ENCODE results near the gene MAP7D3. TPM values are rescaled to one million over a fixed set of nuclear protein-coding genes. Genes with fewer than 3 reads are reported as not detected.
"Not testable (repeated sequence)": the region's sequence is repeated elsewhere in the genome, so short reads cannot be mapped to it uniquely, and the experiment has no call there.

The MAP7D3 gene
- total RNA-seq, 1 experiment from 2014 or later: 15.0 TPM

DNA sequence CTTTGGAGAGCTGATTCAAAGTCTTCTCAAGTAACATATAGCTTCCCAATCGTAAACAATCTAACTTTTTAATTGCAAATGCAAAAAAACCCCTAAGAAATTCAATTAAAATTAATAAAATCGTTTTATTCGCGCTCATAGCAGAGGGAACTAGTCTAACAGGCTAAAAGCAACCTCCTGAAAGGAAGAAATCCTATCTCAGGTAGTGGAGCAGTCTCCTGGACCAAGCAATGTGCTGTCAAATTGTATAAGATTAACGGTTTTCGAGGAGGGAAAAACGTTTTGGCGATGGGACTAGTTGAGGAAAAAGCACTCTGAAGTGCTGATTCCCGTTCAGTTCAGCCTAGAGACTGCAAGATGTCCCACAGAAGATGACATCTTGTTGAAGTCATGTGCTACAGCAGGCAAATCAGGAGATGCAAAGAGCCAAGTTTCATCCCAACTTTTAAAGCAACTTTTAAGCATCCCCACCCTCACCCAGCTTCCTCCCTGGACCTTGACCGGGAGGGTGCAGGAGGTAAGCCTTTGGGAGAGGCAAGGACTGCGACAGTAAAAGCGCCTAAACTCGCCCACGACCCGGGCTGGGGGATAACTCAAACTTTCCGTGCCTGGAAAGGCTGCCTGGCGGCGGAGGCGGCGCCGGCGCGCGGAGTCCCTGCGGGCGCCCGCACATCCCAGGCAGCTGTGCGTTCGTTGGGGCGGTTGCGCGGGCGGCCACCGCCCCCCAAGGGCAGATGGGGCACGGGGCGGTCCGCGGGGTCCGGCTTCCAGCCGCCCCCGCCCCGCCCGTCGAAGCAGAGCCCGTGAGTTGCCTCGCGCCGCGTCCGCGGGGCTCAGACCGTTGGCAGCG, 784 bp downstream of the MAP7D3 start:
- DNase-seq (ENCODE audit: low read depth, low spot score): no peak

DNA sequence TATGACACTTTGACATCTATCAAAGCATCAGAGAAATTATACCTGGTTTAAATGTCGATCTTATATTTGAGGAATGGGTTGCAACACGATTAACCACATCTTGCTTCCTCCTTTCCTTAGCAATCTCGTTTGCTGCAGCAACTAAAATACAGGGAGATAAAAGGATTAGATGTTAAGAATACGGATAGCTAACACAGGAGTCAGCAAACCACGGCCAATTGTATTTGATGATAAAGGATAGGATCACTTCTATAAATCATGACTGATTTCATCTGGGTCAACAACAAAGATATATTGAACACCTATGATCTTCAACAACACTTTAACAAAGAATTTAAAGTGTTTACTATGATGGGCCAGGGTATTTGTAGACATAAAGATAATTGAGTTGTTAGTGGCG, 5.0 kb downstream of the MAP7D3 start:
- BruUV-seq (replicated peaks): no TSS peak
- H3K36me3 ChIP-seq (ENCODE audit: control insufficient read depth in 1 of 2, insufficient read depth in 2 of 2, low read length in 2 of 2): peaks cover 0 to 5% of the 10 kb centered on the region in 2 experiments; a peak in 2 of 4 replicates
- no peaks in the 10 kb centered on the region for H4K20me1 ChIP-seq (ENCODE audit: insufficient read depth)
- peaks cover 33% of the 10 kb centered on the region for H3K79me2 ChIP-seq (ENCODE audit: insufficient read depth, low read length)
- H3K27me3 ChIP-seq (ENCODE audit: insufficient read depth, low read length): no peaks in the 10 kb centered on the region
- no peak overlapping the region for H3K9ac ChIP-seq (ENCODE audit: low read length)
- no peaks in the 10 kb centered on the region for H3K9me3 ChIP-seq (ENCODE audit: control insufficient read depth in 1 of 2, insufficient read depth in 1 of 2, low read depth in 1 of 2, low read length in 2 of 2)
- no peak overlapping the region for H2AFZ ChIP-seq (ENCODE audit: low read depth, low read length, poor library complexity, severe bottlenecking)
- no peaks in the 10 kb centered on the region for H3K9me2 ChIP-seq (ENCODE audit: insufficient read depth)
- no peak overlapping the region for H3K27ac ChIP-seq (ENCODE audit: low read depth, low read length)
- peaks cover 0 to 7% of the 10 kb centered on the region in 2 experiments; a peak in 2 of 4 replicates for H3K4me1 ChIP-seq (ENCODE audit: control insufficient read depth in 1 of 2, insufficient read depth in 2 of 2, low read length in 2 of 2)
- intact Hi-C loops (cut with micrococcal nuclease): no loop called here
- CTCF ChIA-PET: no interaction called here
- H3K4me3 ChIP-seq (replicated peaks in 1 of 2; ENCODE audit: low read depth in 1 of 2, low read length in 2 of 2): no peak overlapping the region
- TF ChIP-seq, protein P1, sequence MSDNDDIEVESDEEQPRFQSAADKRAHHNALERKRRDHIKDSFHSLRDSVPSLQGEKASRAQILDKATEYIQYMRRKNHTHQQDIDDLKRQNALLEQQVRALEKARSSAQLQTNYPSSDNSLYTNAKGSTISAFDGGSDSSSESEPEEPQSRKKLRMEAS (IDR thresholded peaks at IDR 0.05): no peak
- no peak for TF ChIP-seq JUND (IDR thresholded peaks at IDR 0.05)
- TF ChIP-seq, protein P2, sequence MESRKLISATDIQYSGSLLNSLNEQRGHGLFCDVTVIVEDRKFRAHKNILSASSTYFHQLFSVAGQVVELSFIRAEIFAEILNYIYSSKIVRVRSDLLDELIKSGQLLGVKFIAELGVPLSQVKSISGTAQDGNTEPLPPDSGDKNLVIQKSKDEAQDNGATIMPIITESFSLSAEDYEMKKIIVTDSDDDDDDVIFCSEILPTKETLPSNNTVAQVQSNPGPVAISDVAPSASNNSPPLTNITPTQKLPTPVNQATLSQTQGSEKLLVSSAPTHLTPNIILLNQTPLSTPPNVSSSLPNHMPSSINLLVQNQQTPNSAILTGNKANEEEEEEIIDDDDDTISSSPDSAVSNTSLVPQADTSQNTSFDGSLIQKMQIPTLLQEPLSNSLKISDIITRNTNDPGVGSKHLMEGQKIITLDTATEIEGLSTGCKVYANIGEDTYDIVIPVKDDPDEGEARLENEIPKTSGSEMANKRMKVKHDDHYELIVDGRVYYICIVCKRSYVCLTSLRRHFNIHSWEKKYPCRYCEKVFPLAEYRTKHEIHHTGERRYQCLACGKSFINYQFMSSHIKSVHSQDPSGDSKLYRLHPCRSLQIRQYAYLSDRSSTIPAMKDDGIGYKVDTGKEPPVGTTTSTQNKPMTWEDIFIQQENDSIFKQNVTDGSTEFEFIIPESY (IDR thresholded peaks at IDR 0.05; ENCODE audit: extremely low read depth, insufficient replicate concordance, low read length): no peak
- RAD21 ChIA-PET (ENCODE audit: low non-redundant PET in 1 of 2, low total read pairs in 2 of 2, uncharacterized antibody in 2 of 2, unreplicated experiment in 2 of 2): no interaction called here
- no peak overlapping the region for H3K4me2 ChIP-seq (ENCODE audit: low read length)
- DNase-seq (ENCODE audit: low read depth, low spot score) (no peak), ATAC-seq (no peak)
- POLR2A ChIA-PET: no interaction called here

More for the DNA sequence above, 784 bp downstream of the MAP7D3 start:
- H3K4me2 ChIP-seq (ENCODE audit: low read length): peak overlapping the region; percentile 75
- ATAC-seq: peak; percentile 30
- no peaks in the 10 kb centered on the region for H3K36me3 ChIP-seq (ENCODE audit: control insufficient read depth in 1 of 2, insufficient read depth in 2 of 2, low read length in 2 of 2)
- no peaks in the 10 kb centered on the region for H3K27me3 ChIP-seq (ENCODE audit: insufficient read depth, low read length)
- ChIA-PET CTCF (no interaction called here), RAD21 (ENCODE audit: low non-redundant PET in 1 of 2, low total read pairs in 2 of 2, uncharacterized antibody in 2 of 2, unreplicated experiment in 2 of 2) (no interaction called here), POLR2A (no interaction called here)
- TF ChIP-seq, protein P3, sequence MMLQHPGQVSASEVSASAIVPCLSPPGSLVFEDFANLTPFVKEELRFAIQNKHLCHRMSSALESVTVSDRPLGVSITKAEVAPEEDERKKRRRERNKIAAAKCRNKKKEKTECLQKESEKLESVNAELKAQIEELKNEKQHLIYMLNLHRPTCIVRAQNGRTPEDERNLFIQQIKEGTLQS (IDR thresholded peaks at IDR 0.05): no peak
- no peak for TF ChIP-seq CEBPB (IDR thresholded peaks at IDR 0.05; ENCODE audit: low read depth)
- H3K27ac ChIP-seq (ENCODE audit: low read depth, low read length): peak overlapping the region; percentile 60; the same call in 1 of the 2 replicates
- no TSS peak for BruUV-seq (replicated peaks)
- H4K20me1 ChIP-seq (ENCODE audit: insufficient read depth): no peaks in the 10 kb centered on the region
- H3K9ac ChIP-seq (ENCODE audit: low read length): peak overlapping the region; percentile 75
- H3K9me3 ChIP-seq (ENCODE audit: control insufficient read depth in 1 of 2, insufficient read depth in 1 of 2, low read depth in 1 of 2, low read length in 2 of 2): no peaks in the 10 kb centered on the region
- no peak overlapping the region for H2AFZ ChIP-seq (ENCODE audit: low read depth, low read length, poor library complexity, severe bottlenecking)
- H3K9me2 ChIP-seq (ENCODE audit: insufficient read depth): no peaks in the 10 kb centered on the region
- peak overlapping the region; percentile 58 to 65 for H3K4me3 ChIP-seq (replicated peaks in 1 of 2; ENCODE audit: low read depth in 1 of 2, low read length in 2 of 2)
- peaks cover 3 to 15% of the 10 kb centered on the region in 2 experiments for H3K4me1 ChIP-seq (ENCODE audit: control insufficient read depth in 1 of 2, insufficient read depth in 2 of 2, low read length in 2 of 2)
- intact Hi-C loops (cut with micrococcal nuclease): loop anchor here (10.0 kb wide), 1 partner anchor 244 kb away; the partner anchor contains the start of gene HTATSF1
- peaks cover 33% of the 10 kb centered on the region for H3K79me2 ChIP-seq (ENCODE audit: insufficient read depth, low read length)

DNA sequence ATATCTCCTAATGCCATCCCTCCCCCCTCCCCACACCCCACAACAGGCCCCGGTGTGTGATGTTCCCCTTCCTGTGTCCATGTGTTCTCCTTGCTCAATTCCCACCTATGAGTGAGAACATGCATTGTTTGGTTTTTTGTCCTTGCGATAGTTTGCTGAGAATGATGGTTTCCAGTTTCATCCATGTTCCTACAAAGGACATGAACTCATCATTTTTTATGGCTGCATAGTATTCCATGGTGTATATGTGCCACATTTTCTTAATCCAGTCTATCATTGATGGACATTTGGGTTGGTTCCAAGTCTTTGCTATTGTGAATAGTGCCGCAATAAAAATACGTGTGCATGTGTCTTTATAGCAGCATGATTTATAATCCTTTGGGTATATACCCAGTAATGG, 13.4 kb downstream of the MAP7D3 start:
- BruUV-seq (replicated peaks); ATAC-seq; H3K36me3 ChIP-seq (ENCODE audit: control insufficient read depth in 1 of 2, insufficient read depth in 2 of 2, low read length in 2 of 2); CTCF ChIA-PET; H2AFZ ChIP-seq (ENCODE audit: low read depth, low read length, poor library complexity, severe bottlenecking); H3K27ac ChIP-seq (ENCODE audit: low read depth, low read length); H3K4me2 ChIP-seq (ENCODE audit: low read length); H3K79me2 ChIP-seq (ENCODE audit: insufficient read depth, low read length); H3K9ac ChIP-seq (ENCODE audit: low read length); DNase-seq (ENCODE audit: low read depth, low spot score); H3K9me2 ChIP-seq (ENCODE audit: insufficient read depth); H3K27me3 ChIP-seq (ENCODE audit: insufficient read depth, low read length); H3K9me3 ChIP-seq (ENCODE audit: control insufficient read depth in 1 of 2, insufficient read depth in 1 of 2, low read depth in 1 of 2, low read length in 2 of 2); H4K20me1 ChIP-seq (ENCODE audit: insufficient read depth); POLR2A ChIA-PET; intact Hi-C loops (cut with micrococcal nuclease); RAD21 ChIA-PET (ENCODE audit: low non-redundant PET in 1 of 2, low total read pairs in 2 of 2, uncharacterized antibody in 2 of 2, unreplicated experiment in 2 of 2); H3K4me3 ChIP-seq (replicated peaks in 1 of 2; ENCODE audit: low read depth in 1 of 2, low read length in 2 of 2); H3K4me1 ChIP-seq (ENCODE audit: control insufficient read depth in 1 of 2, insufficient read depth in 2 of 2, low read length in 2 of 2): not testable (repeated sequence)

All from HCT116 (cell line).